Tibial artery (tissue), 4 donors: Measurements from ENCODE around the gene ASPN.

Source experiments
- DNase-seq, 2 donors: peaks; one replicate each; pipeline ENCODE4 v3.0.0-alpha.2; 2019
- H3K27ac ChIP-seq, 2 donors: fragments of 200-600 bp; sonication (generic) in 1 of 2; 1 replicate in 1 of 2; 2 replicates in 1 of 2; pipeline ENCODE4 v1.5.1; 2018 to 2019; ENCODE audit warnings: mild to moderate bottlenecking in 1 of 2
- H3K27me3 ChIP-seq, 2 donors: fragments of 200-600 bp; sonication (generic) in 1 of 2; one replicate each; pipeline versions ENCODE4 v1.5.1 to v1.6.0; 2016 to 2019
- H3K36me3 ChIP-seq, 3 donors: fragments of 200-600 bp; sonication (generic) in 2 of 3; one replicate each; pipeline ENCODE4 v1.5.1; 2016 to 2019; ENCODE audit warnings: mild to moderate bottlenecking in 2 of 3
- H3K4me1 ChIP-seq, 4 donors: fragments of 200-600 bp; sonication (generic) in 2 of 4; 1 replicate in 3 of 4; 2 replicates in 1 of 4; pipeline ENCODE4 v1.5.1; 2016 to 2019
- H3K4me3 ChIP-seq, 2 donors: fragments of 200-600 bp; sonication (generic) in 1 of 2; 1 replicate in 1 of 2; 2 replicates in 1 of 2; pipeline ENCODE4 v1.5.1; 2018 to 2019; ENCODE audit warnings: mild to moderate bottlenecking in 2 of 2
- H3K9me3 ChIP-seq, 3 donors: fragments of 200-600 bp; sonication (generic) in 1 of 3; one replicate each; pipeline ENCODE4 v1.5.1; 2016 to 2019
- intact Hi-C: fragments of 100-400 bp; cut with DNase I; formaldehyde crosslinking; loops from one replicate; pipeline ENCODE4 v1.15.0; 2023; ENCODE audit warnings: low total_unique reads
- TF ChIP-seq, protein P1 (sequence below), 2 experiments: fragments of 200-600 bp in 1 of 2; fragments of 450-650 bp in 1 of 2; IDR thresholded peaks; one replicate each; pipeline ENCODE4 v1.5.1; 2017 to 2019; ENCODE audit warnings: antibody characterized with exemption in 2 of 2, mild to moderate bottlenecking in 1 of 2, moderate library complexity in 1 of 2

ASPN gene

DNA sequence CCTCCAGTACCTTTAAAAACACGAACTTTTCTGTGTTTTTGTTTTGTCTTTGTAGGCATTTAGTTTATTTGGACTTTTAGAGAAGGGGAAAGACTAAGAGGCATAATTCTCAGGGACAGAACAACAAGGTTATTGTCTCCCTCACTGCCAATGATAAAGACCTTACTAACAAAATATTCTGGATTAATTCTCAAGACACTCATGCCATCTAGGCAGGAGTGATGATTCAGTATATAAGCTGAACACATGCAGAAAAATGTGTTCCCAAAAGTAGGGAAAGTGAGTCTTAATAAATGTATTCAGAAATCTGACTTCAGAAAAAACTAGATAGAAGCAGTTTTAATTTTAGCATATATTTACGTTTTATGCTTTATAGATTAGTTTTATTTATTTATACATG lies 17.4 kb upstream of the ASPN start:
- Histone ChIP-seq H3K4me1 (peaks cover 0 to 63% (median 26%) of the 10 kb centered on the region in 4 donors), H3K27me3 (no peaks in the 10 kb centered on the region), H3K4me3 (no peak overlapping the region), H3K9me3 (no peaks in the 10 kb centered on the region), H3K36me3 (no peaks in the 10 kb centered on the region), H3K27ac (peak overlapping the region; percentile 75 to 91)
- intact Hi-C loops: no loop called here
- TF ChIP-seq, protein P1, sequence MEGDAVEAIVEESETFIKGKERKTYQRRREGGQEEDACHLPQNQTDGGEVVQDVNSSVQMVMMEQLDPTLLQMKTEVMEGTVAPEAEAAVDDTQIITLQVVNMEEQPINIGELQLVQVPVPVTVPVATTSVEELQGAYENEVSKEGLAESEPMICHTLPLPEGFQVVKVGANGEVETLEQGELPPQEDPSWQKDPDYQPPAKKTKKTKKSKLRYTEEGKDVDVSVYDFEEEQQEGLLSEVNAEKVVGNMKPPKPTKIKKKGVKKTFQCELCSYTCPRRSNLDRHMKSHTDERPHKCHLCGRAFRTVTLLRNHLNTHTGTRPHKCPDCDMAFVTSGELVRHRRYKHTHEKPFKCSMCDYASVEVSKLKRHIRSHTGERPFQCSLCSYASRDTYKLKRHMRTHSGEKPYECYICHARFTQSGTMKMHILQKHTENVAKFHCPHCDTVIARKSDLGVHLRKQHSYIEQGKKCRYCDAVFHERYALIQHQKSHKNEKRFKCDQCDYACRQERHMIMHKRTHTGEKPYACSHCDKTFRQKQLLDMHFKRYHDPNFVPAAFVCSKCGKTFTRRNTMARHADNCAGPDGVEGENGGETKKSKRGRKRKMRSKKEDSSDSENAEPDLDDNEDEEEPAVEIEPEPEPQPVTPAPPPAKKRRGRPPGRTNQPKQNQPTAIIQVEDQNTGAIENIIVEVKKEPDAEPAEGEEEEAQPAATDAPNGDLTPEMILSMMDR (IDR thresholded peaks at IDR 0.05): no peak
- no peak for DNase-seq

DNA sequence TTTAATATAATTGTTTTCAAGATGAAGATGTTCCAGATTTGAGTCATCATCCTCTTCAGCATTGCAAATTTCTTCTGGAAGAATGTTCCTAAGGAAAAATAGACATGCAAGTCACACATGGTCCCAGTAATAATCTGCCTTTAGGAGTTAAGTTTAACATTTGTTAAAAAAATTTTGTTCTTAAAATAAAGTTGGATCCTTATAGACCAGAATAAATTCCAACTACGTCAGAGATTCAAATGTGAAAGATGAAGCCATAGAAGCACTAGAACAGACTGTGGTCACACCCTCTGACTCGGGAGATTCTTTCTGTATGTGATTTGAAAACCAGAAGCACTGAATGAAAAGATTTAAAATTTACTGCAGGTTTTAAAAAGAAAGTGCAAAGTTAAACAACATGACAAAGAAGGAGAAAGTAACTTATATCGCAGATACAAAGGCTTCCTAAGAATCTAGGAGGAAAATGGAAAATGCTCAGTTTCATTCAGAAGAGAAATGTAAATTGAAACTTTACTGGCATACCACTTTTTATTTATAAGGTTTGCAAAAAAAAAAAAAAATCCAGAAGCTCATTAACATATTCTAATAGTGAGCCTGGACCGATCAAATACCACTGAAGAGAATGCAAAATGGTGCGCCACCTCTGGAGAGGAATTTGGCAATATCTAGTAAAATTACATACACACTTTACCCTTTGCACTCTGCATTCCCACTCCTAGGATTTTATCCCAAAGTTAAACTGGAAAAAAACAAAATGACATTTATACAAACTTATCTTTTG lies 14.3 kb upstream of the ASPN start:
- no peak for DNase-seq
- Histone ChIP-seq H3K9me3 (no peaks in the 10 kb centered on the region), H3K4me3 (no peak overlapping the region), H3K4me1 (peaks cover 0 to 47% (median 7%) of the 10 kb centered on the region in 4 donors), H3K27me3 (no peaks in the 10 kb centered on the region), H3K27ac (peak overlapping the region; percentile 25 to 91), H3K36me3 (no peaks in the 10 kb centered on the region)
- intact Hi-C loops: no loop called here
- TF ChIP-seq, protein P1 (IDR thresholded peaks at IDR 0.05): no peak

DNA sequence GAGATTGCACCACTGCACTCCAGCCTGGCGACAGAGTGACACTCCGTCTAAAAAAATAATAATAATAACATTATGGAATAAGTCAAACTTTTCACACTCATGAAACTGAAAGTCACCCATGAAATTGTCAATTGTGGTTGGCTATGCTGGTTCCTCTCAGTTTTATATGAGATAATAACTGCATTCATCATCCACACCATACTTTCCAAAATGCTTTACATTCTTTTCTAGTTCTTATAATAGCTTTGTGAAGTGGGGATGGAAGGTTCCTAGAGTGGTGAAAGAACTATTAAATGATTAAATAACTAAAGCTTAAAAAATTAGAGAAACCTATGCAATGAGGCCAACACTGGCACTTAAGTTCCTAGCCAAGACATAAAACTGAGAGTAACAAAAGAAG lies 12.6 kb upstream of the ASPN start:
- H3K27me3 ChIP-seq: no peaks in the 10 kb centered on the region
- no peak overlapping the region for H3K27ac ChIP-seq
- TF ChIP-seq, protein P1 (IDR thresholded peaks at IDR 0.05): no peak
- DNase-seq: no peak
- H3K4me1 ChIP-seq: peaks cover 0 to 54% (median 2%) of the 10 kb centered on the region in 4 donors
- intact Hi-C loops: no loop called here
- H3K9me3 ChIP-seq: no peaks in the 10 kb centered on the region
- H3K4me3 ChIP-seq: no peak overlapping the region
- H3K36me3 ChIP-seq: no peaks in the 10 kb centered on the region

DNA sequence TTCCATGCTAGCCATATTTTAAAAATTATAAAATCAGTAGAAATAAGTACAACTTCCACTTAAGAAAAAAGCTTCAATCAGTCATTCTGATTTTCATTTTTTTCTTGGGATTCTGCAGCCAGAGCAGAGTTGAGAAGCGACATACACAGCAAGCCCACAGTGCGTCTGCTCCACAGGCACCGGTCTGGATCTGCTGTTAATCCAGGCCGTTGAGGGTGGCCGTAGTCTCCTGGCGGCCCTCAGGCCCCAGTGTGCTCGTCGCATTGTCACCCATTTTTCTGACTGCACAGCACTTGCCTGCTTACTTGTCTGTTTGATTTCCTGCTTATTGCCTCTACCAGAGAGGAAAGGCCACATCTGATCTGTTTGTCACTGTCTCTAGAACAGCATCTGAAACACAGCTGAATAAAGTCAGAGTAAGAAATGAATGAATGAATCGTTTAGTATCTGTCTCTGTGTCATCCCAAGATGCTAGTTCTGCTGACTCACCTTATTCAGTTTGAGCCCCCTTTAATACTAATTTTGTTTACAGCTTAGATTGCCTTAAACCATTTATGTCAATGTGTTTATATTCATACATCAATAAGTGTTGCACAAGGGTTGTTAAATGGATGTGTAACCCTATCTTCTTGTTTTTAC lies 11.6 kb upstream of the ASPN start:
- H3K27ac ChIP-seq: no peak overlapping the region

DNA sequence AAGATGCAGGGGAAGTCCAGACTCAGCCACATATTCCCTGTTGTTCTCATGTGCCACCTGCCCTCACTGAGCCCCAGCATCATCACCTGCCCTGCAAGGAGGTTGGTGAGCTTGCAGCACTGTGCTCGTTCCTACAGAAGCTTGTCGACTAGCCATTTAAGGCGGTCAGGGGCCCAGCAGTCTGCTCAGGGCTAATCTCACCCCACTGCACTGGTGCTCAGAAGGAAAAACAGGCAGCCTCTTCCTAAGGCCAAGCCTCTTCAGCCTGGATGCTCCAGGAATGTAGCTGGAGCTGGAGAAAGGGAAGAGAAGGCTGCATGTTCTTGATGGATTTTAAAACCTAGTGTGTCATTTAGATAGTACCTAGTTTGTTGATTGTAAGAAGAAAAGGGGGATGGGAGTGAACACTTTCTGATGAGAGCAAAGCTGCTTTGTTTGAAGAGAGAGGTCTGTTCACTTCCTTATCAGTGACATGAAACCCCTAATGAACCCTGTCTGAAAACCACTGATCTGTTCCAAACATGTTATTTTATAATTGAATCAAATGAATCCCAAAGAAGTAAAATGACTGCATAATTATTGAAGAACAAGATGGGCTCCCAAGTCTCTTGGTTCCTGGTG lies 10.6 kb upstream of the ASPN start:
- H3K4me1 ChIP-seq: peaks cover 0 to 60% (median 15%) of the 10 kb centered on the region in 4 donors
- no peaks in the 10 kb centered on the region for H3K27me3 ChIP-seq
- H3K27ac ChIP-seq: no peak overlapping the region
- intact Hi-C loops: no loop called here
- DNase-seq: no peak
- H3K4me3 ChIP-seq: no peak overlapping the region
- H3K9me3 ChIP-seq: no peaks in the 10 kb centered on the region
- H3K36me3 ChIP-seq: no peaks in the 10 kb centered on the region
- TF ChIP-seq, protein P1 (IDR thresholded peaks at IDR 0.05): no peak

More for the DNA sequence above, 11.6 kb upstream of the ASPN start:
- Histone ChIP-seq H3K36me3 (no peaks in the 10 kb centered on the region), H3K4me3 (no peak overlapping the region), H3K4me1 (peaks cover 0 to 60% (median 9%) of the 10 kb centered on the region in 4 donors), H3K27me3 (no peaks in the 10 kb centered on the region), H3K9me3 (no peaks in the 10 kb centered on the region)
- intact Hi-C loops: no loop called here
- TF ChIP-seq, protein P1 (IDR thresholded peaks at IDR 0.05): no peak
- DNase-seq: no peak
